ENCODE measurements around the gene PARD3B.

DNA sequence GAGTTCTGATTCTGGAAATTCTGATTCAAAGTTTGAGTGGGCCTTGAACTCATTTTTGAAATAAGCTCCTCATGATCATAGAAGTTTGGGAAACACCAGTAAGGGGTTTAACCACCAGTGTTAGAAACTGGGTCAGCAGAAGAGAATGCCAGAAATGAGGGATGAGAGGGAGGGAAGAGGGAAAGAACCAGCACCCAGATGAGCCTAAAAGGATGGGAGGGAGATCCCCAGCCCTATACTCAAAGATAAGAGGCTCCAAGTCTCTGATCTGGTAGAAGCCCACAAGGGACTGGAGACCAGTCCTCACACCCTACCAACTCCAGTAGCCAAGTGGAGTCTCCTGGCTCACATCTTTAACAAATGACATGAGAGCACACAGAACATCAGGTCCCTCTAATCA is 832.0 kb downstream of the PARD3B start:
- TF ChIP-seq CTCF (conservative IDR thresholded peaks at IDR 0.05; ENCODE audit: low read depth, low read length) (no peak), EZH2 (IDR thresholded peaks at IDR 0.05; ENCODE audit: borderline replicate concordance, low read depth, low read length, poor library complexity, severe bottlenecking) (no peak)

Data from A673 (cell line).